Lung (tissue), 16 donors: ENCODE data around the gene TIMM29. TPM values are rescaled to one million over a fixed set of nuclear protein-coding genes. Genes with fewer than 3 reads are reported as not detected.

ENCODE experiments used
- ATAC-seq: fragments of 200-7000 bp; cut with Tn5 transposase; one replicate; pipeline ENCODE4 v1.9.1; 2020; ENCODE audit warnings: moderate number of reproducible peaks; ENCODE audit not compliant: insufficient read depth, low FRiP score
- DNase-seq, 3 donors: peaks; one replicate each; pipeline ENCODE4 v3.0.0-alpha.2; 2013 to 2017
- H3K27ac ChIP-seq, 2 donors: one replicate each; pipeline ENCODE4 v1.5.1; 2013; ENCODE audit warnings: mild to moderate bottlenecking in 2 of 2, moderate library complexity in 2 of 2, control low read depth in 1 of 2, inconsistent platforms in 1 of 2, low read depth in 1 of 2, low read length in 1 of 2
- H3K27me3 ChIP-seq, 3 donors: one replicate each; pipeline ENCODE4 v1.5.1; 2013; ENCODE audit warnings: low read length in 2 of 3; ENCODE audit not compliant: control insufficient read depth in 3 of 3, insufficient read depth in 3 of 3
- H3K36me3 ChIP-seq, 4 donors: one replicate each; pipeline ENCODE4 v1.5.1; 2013; ENCODE audit warnings: low read length in 4 of 4, mild to moderate bottlenecking in 1 of 4, moderate library complexity in 1 of 4; ENCODE audit not compliant: control insufficient read depth in 4 of 4, insufficient read depth in 4 of 4
- H3K4me1 ChIP-seq, 5 donors: one replicate each; pipeline ENCODE4 v1.5.1; 2013; ENCODE audit warnings: low read length in 5 of 5, mild to moderate bottlenecking in 2 of 5, moderate library complexity in 1 of 5; ENCODE audit not compliant: control insufficient read depth in 5 of 5, insufficient read depth in 5 of 5
- H3K4me3 ChIP-seq: one replicate; pipeline ENCODE4 v1.5.1; 2013; ENCODE audit warnings: mild to moderate bottlenecking, control low read depth, moderate library complexity
- H3K9ac ChIP-seq, 2 donors: one replicate each; pipeline ENCODE4 v1.5.1; 2013; ENCODE audit warnings: low read length in 2 of 2, control low read depth in 1 of 2; ENCODE audit not compliant: insufficient read depth in 1 of 2
- H3K9me3 ChIP-seq, 4 donors: one replicate each; pipeline ENCODE4 v1.5.1; 2013; ENCODE audit warnings: low read length in 3 of 4, mild to moderate bottlenecking in 1 of 4, moderate library complexity in 1 of 4; ENCODE audit not compliant: control insufficient read depth in 4 of 4, insufficient read depth in 3 of 4
- CTCF ChIP-seq: IDR thresholded peaks from 2 replicates; pipeline ENCODE4 v1.5.1; 2012; ENCODE audit warnings: mild to moderate bottlenecking; ENCODE audit errors: control extremely low read depth, extremely low read depth
- WGBS, 2 donors: extraction: QIAGEN DNeasy Blood & Tissue Kit; methylation state at CpG; one replicate each; pipeline ENCODE4 v1.1.7; 2013; 5-methylcytosine and 5-hydroxymethylcytosine counted together
- long read RNA-seq, 5 donors: transcript quantifications; one replicate each; lab custom pipeline, GENCODE V29; 2026
- polyA plus RNA-seq, 2 donors: library from polyadenylated mRNA; stranded (reverse); fragments of 200-250 nt; gene quantifications; one replicate each; pipeline ENCODE4 v1.2.1, GENCODE V29; 2013
- total RNA-seq, 2 donors: library from RNA; depleted of rRNA in 1 of 2; stranded (reverse); fragments of >200 nt in 1 of 2; gene quantifications; one replicate each; pipeline ENCODE4 v1.2.1, GENCODE V29; 2014 to 2021
- donor health status: control.
- donor health status: control.
- donor health status: Bipolar disorder and iron deficiency.
- donor health status: healthy.
- donor health status: DM: yes; HTN: yes; CAD: no.

Gene TIMM29
- 10 to 100 TPM; 17.7 to 20.4 TPM for total RNA-seq
- polyA plus RNA-seq = 10 to 100 TPM; 15.6 to 16.8 TPM
- long read RNA-seq, donor 1, partial matches to known transcripts = 0 of 3 reads
- long read RNA-seq, donor 1, other reads (novel, unspliced or antisense) = 0 of 3 reads
- long read RNA-seq, donor 2, partial matches to known transcripts = 0 of 3 reads
- long read RNA-seq, donor 2, other reads (novel, unspliced or antisense) = 0 of 3 reads
- long read RNA-seq, donor 3, partial matches to known transcripts = 0 of 4 reads
- long read RNA-seq, donor 3, other reads (novel, unspliced or antisense) = 0 of 4 reads
- long read RNA-seq, donor 4, partial matches to known transcripts = 0 of 4 reads
- long read RNA-seq, donor 4, other reads (novel, unspliced or antisense) = 0 of 4 reads
- long read RNA-seq, donor 5, transcript TIMM29-201 (2 exons, 1,425 nt) = major isoform, 8 of 8 reads
- long read RNA-seq, donor 5, partial matches to known transcripts = 0 of 8 reads
- long read RNA-seq, donor 5, other reads (novel, unspliced or antisense) = 0 of 8 reads

- no peak for TF ChIP-seq CTCF
- Histone ChIP-seq H3K27ac (peak within 1 kb of the TSS; percentile 82 to 88), H3K36me3 (peaks cover 0 to 17% (median 12%) of the 10 kb centered on the region in 4 donors), H3K27me3 (no peaks in the 10 kb centered on the region), H3K9me3 (no peaks in the 10 kb centered on the region), H3K4me3 (peak within 1 kb of the TSS; percentile 100), H3K4me1 (peaks cover 4 to 18% (median 11%) of the 10 kb centered on the region in 5 donors), H3K9ac (peak within 1 kb of the TSS; percentile 28 to 65)
- DNase-seq (peak; percentile 98 to 100 (median 99)), ATAC-seq (peak; percentile 90)
- 0% methylated on average over 63 to 96 of the region's 96 CpGs for WGBS, 2 donors
Measured at GRCh38 chr19:10928563-10929401, at the start of gene TIMM29, which contains the start of gene YIPF2. TSS of gene TIMM29 (plus strand) at chr19:10928811. CDS start at chr19:10928823, 12 bp downstream. TSS of gene YIPF2 (minus strand) at chr19:10928639. CDS start at chr19:10928410, 229 bp downstream.

- WGBS, 2 donors = 83 to 93% methylated on average over 14 of the region's 14 CpGs
- H3K27me3 ChIP-seq = no peaks in the 10 kb centered on the region
- TF ChIP-seq CTCF = no peak
- H3K4me1 ChIP-seq = peaks cover 0 to 9% (median 4%) of the 10 kb centered on the region in 5 donors
- ATAC-seq (no peak), DNase-seq (no peak)
- H3K36me3 ChIP-seq = no peaks in the 10 kb centered on the region
- no peak overlapping the region for H3K27ac ChIP-seq
- no peak overlapping the region for H3K9ac ChIP-seq
- no peak overlapping the region for H3K4me3 ChIP-seq
- H3K9me3 ChIP-seq = no peaks in the 10 kb centered on the region
Measured at GRCh38 chr19:10881403-10882107, 47.1 kb upstream of the TIMM29 start.

- Histone ChIP-seq H3K27ac (no peak overlapping the region), H3K36me3 (no peaks in the 10 kb centered on the region), H3K4me1 (peaks cover 0 to 8% (median 4%) of the 10 kb centered on the region in 5 donors), H3K9ac (no peak overlapping the region), H3K9me3 (no peaks in the 10 kb centered on the region), H3K4me3 (no peak overlapping the region), H3K27me3 (no peaks in the 10 kb centered on the region)
- ATAC-seq = no peak
- WGBS, 2 donors = 90% methylated on average over 9 of the region's 9 CpGs
- no peak for TF ChIP-seq CTCF
- no peak for DNase-seq
Measured at GRCh38 chr19:10882108-10882457, 46.5 kb upstream of the TIMM29 start.
